B cell (primary cell): Measurements from ENCODE around the gene MSH3.

Experiments used
- EZH2 ChIP-seq: IDR thresholded peaks from 2 replicates; pipeline ENCODE4 v1.6.1; 2012; ENCODE audit warnings: borderline replicate concordance, low read depth, mild to moderate bottlenecking, moderate library complexity, low read length; ENCODE audit not compliant: insufficient read depth, poor library complexity, severe bottlenecking
- TF ChIP-seq, protein P1 (sequence below): fragments of 200-600 bp; IDR thresholded peaks from one replicate; pipeline ENCODE4 v1.8.0; 2022; ENCODE audit warnings: antibody characterized with exemption, mild to moderate bottlenecking

DNA sequence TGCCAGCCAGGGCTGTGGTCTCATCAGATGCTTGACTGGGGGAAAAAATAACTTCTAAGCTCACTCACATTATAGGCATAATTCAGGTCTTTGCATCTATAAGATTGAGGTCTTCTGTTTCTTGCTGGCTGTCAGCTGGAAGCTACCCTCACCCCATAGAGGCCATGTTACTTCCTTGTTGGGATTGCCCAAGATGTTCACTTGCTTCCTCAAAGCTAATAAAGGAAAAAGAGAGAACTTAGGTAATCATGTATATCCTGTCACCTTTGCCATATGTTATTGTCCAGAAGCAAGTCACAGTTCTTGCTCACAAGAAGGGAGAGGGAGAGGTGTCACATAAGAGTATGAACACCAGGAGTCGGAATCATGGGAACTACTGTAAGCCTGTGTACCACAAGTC is 45.7 kb upstream of the MSH3 start:
- TF ChIP-seq EZH2: no peak
- TF ChIP-seq, protein P1, sequence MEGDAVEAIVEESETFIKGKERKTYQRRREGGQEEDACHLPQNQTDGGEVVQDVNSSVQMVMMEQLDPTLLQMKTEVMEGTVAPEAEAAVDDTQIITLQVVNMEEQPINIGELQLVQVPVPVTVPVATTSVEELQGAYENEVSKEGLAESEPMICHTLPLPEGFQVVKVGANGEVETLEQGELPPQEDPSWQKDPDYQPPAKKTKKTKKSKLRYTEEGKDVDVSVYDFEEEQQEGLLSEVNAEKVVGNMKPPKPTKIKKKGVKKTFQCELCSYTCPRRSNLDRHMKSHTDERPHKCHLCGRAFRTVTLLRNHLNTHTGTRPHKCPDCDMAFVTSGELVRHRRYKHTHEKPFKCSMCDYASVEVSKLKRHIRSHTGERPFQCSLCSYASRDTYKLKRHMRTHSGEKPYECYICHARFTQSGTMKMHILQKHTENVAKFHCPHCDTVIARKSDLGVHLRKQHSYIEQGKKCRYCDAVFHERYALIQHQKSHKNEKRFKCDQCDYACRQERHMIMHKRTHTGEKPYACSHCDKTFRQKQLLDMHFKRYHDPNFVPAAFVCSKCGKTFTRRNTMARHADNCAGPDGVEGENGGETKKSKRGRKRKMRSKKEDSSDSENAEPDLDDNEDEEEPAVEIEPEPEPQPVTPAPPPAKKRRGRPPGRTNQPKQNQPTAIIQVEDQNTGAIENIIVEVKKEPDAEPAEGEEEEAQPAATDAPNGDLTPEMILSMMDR: no peak
